GM12801 (cell line): Measurements from ENCODE around the gene UBE2Q2.

Source experiments
- CTCF ChIP-seq: IDR thresholded peaks from one replicate; pipeline ENCODE4 v1.5.1; 2011; ENCODE audit warnings: control low read depth; ENCODE audit not compliant: insufficient read length; ENCODE audit errors: extremely low read depth

Gene UBE2Q2

DNA sequence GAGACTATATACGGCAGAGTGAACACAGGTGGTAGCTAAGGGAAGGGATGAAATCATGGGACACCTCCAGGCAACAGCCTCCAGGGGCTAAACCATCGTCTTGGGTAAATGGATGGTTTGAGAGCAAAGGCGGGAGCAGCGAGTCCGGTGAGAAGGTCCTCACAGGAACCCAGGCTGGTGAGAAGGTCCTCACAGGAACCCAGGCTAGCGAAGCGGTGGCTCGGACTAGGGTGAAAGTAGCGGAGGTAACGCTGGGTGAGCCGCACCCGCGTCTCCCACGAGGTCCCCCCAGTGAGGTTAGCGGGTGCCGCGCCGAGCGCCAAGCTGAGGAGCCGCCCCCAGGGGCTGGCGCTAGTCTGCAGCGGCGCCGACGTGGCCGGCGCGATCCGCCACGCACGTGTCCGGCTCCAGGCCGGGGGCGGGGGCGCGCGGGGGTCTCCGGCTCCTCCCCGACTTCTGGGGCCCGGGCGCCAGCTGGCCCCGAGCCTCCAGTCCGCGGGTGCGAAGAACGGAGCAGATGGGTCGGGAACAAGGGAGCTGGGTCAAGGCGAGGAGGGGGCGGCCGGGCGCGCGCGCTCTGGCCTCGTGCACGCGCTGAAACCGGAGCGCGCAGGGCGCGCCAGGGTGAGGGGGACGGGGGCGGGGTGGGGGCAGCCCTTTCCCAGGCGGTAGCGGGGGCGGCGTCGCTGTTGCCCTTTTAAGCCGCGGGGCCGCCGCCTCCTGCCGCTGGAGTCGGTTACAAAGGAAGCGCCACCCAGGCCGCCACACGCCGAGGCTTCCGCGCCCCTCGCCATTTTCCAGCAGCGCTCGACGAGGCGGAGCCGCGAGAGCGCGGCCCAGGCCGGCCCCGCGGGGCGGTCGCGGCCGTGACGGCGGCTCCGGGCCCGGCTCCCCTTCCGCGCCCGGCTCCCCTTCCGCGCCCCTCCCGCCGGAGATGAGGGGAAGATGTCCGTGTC, at the start of gene UBE2Q2:
Gene UBE2Q2 (plus strand): TSS at position 726 of the 956 bp plus-strand sequence. CDS start 220 bp downstream, at position 946.
- TF ChIP-seq CTCF: no peak

DNA sequence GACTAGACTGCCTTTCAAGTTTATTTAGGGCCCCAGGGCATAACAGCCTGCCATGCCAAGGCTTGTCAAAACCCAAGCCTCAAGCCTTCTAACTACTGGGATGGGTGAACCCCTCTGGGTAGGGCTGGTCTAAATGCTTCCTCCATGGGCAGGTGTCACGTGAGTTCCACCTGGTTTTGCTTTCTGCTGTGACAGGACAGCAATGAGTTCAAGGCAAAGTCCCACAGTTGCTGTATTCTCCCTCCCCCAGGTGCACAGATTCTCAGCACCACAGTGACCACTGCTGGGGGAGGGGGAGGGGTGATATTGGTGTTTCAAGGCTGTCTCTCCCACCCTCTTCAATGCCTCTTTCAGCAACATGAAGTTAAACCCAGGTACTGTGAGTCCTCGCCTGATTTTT, 46.9 kb upstream of the UBE2Q2 start:
- no peak for TF ChIP-seq CTCF

GRCh38 chr15:75799190-75799589, 44.1 kb upstream of the UBE2Q2 start:
- no peak for TF ChIP-seq CTCF

DNA sequence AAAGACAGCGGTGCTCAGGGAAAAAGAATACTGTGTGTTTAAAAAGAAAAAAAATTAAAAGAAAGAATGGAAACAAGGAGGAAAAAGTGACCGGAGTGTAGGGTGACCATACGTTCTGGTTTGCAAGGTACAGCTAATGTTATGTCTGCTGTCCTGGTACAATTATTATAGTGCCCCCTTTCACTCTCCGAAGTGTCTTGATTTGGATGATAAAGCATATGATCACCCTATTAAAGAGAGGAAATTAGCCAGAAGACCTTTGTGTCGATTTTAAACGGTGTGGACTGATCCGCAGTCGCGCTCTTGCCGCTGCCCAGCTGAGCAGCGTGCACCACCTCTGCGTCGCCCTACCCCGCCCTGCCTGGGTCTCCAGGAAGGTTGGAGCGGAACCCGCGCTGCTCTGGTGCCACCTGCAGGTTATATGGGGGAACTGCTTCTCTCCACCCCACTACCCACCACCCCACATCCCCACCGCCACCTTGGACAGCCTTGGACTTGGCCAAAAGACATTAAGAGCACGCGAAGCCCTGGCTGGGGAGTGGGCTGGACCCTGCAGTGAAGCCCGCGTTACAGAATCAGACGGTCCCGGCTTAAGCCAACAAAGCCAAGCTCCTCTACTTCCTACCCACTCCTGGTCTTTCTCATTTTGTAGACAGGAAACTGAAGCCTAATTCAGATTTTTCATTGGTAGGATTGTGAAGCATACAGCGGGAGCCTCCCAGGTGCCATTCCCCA, 41.2 kb upstream of the UBE2Q2 start:
- TF ChIP-seq CTCF: peak; percentile 20

GRCh38 chr15:75808563-75808962, 34.7 kb upstream of the UBE2Q2 start:
- TF ChIP-seq CTCF: no peak

GRCh38 chr15:75809986-75810750, 33.1 kb upstream of the UBE2Q2 start:
- no peak for TF ChIP-seq CTCF

DNA sequence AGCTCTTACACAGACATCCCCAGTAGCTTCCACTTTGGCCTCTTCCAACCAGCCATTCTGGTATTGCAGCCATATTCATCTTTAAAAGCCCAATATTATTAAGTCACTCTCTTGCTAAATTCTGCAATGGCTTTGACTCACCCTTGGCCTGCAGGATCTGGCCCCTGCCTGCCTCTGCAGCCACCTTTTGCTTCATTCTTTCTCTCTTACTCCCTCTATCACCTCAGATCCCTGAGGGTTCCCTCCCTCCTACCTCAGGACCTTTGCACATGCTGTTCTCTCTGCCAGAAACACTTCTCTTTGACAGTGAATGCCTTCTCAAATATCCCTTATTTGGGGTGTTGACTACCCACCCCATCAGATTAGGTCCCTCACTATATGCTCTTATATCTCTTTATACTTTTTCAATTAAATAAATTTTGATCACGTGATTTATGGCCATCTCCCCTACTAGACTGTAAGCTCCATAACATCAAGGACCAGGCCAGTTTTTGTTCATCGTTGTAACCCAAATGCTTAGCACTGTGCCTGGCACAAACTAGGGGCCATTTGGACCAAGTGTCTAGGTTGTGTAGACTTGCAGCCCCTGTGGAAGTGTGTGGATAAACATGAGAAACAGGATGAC, 32.3 kb upstream of the UBE2Q2 start:
- TF ChIP-seq CTCF: no peak
